HCT116 (cell line): ENCODE measurements around the gene RAB4B. TPM values are rescaled to one million over a fixed set of nuclear protein-coding genes. Genes with fewer than 3 reads are reported as not detected.

Source experiments
- ATAC-seq: fragments of 200-7000 bp; cut with Tn5 transposase; 2 replicates; pipeline ENCODE4 v1.9.1; 2020; ENCODE audit warnings: mild to moderate bottlenecking, moderate library complexity
- BruUV-seq: library from RNA; stranded (reverse); fragments of 400-500 nt; replicated peaks from 2 replicates; lab custom pipeline; 2021; lab: Mats Ljungman, UMichigan
- CTCF ChIA-PET: fragments of 300-600 bp; sonication (Branson Sonifier 250); formaldehyde crosslinking; loops from one replicate; lab custom pipeline; 2021; ENCODE audit warnings: antibody characterized with exemption; lab: Charles Lee
- POLR2A ChIA-PET: fragments of 300-600, 350-600 bp; sonication (Branson Sonifier 250); formaldehyde crosslinking; loops from one replicate; lab custom pipeline; 2021; ENCODE audit warnings: antibody characterized with exemption; lab: Charles Lee
- RAD21 ChIA-PET, 2 experiments: fragments of 300-600 bp; sonication (Branson Sonifier 250); formaldehyde crosslinking; loops; one replicate each; lab custom pipeline; 2023; ENCODE audit warnings: low total read pairs in 2 of 2; ENCODE audit not compliant: uncharacterized antibody in 2 of 2, unreplicated experiment in 2 of 2, low non-redundant PET in 1 of 2; lab: Charles Lee
- DNase-seq: peaks from one replicate; pipeline ENCODE4 v3.0.0-alpha.2; 2010; ENCODE audit warnings: low read depth, low spot score
- H2AFZ ChIP-seq: fragments of 200-600 bp; shearing (Covaris generic), sonication (generic); 2 replicates; pipeline ENCODE4 v1.6.1; 2017; ENCODE audit warnings: low read depth, mixed run types, mixed read lengths, antibody characterized with exemption, low read length; ENCODE audit not compliant: poor library complexity, severe bottlenecking
- H3K27ac ChIP-seq: 2 replicates; pipeline ENCODE4 v1.5.1; 2012; ENCODE audit warnings: low read depth, low read length
- H3K27me3 ChIP-seq: fragments of 200-600 bp; sonication (generic); 2 replicates; pipeline ENCODE4 v1.6.1; 2016; ENCODE audit warnings: mixed run types, low read length, mixed read lengths; ENCODE audit not compliant: insufficient read depth
- H3K36me3 ChIP-seq, 2 experiments: fragments of 200-500 bp in 1 of 2; fragments of 200-600 bp in 1 of 2; sonication (Bioruptor generic) in 1 of 2; sonication (generic) in 1 of 2; 2 replicates each; pipeline versions ENCODE4 v1.5.1 to v1.6.1; 2014 to 2016; ENCODE audit warnings: low read length in 2 of 2, inconsistent platforms in 1 of 2, mixed read lengths in 1 of 2, mixed run types in 1 of 2; ENCODE audit not compliant: insufficient read depth in 2 of 2, control insufficient read depth in 1 of 2
- H3K4me1 ChIP-seq, 2 experiments: fragments of 200-600 bp in 1 of 2; sonication (generic) in 1 of 2; 2 replicates each; pipeline versions ENCODE4 v1.5.1 to v1.6.1; 2012 to 2017; ENCODE audit warnings: low read length in 2 of 2, inconsistent platforms in 1 of 2, mild to moderate bottlenecking in 1 of 2, mixed read lengths in 1 of 2, mixed run types in 1 of 2, moderate library complexity in 1 of 2; ENCODE audit not compliant: insufficient read depth in 2 of 2, control insufficient read depth in 1 of 2
- H3K4me2 ChIP-seq: fragments of 200-600 bp; sonication (generic); 2 replicates; pipeline ENCODE4 v1.6.1; 2017; ENCODE audit warnings: mixed run types, low read length, mixed read lengths
- H3K4me3 ChIP-seq, 2 experiments: fragments of 200-600 bp in 1 of 2; sonication (generic) in 1 of 2; replicated peaks in 1 of 2; 2 replicates each; pipeline ENCODE4 v1.5.1; 2011 to 2016; ENCODE audit warnings: low read length in 2 of 2, control low read depth in 1 of 2, low read depth in 1 of 2, mild to moderate bottlenecking in 1 of 2, mixed read lengths in 1 of 2, mixed run types in 1 of 2
- H3K79me2 ChIP-seq: fragments of 200-600 bp; sonication (generic); 2 replicates; pipeline ENCODE4 v1.6.1; 2017; ENCODE audit warnings: mild to moderate bottlenecking, mixed run types, low read length, moderate library complexity, mixed read lengths; ENCODE audit not compliant: insufficient read depth
- H3K9ac ChIP-seq: fragments of 200-600 bp; sonication (generic); 2 replicates; pipeline ENCODE4 v1.6.1; 2016; ENCODE audit warnings: low read length, mixed read lengths
- H3K9me2 ChIP-seq: fragments of 200-600 bp; sonication (generic), shearing (Covaris generic); 2 replicates; pipeline ENCODE4 v1.6.1; 2017; ENCODE audit warnings: mixed run types, mild to moderate bottlenecking, moderate library complexity; ENCODE audit not compliant: insufficient read depth
- H3K9me3 ChIP-seq, 2 experiments: fragments of 200-500 bp in 1 of 2; fragments of 200-600 bp in 1 of 2; sonication (Bioruptor generic) in 1 of 2; sonication (generic) in 1 of 2; 2 replicates each; pipeline ENCODE4 v1.6.1; 2014 to 2017; ENCODE audit warnings: low read length in 2 of 2, mixed read lengths in 2 of 2, inconsistent platforms in 1 of 2, low read depth in 1 of 2, mild to moderate bottlenecking in 1 of 2, mixed run types in 1 of 2, moderate library complexity in 1 of 2; ENCODE audit not compliant: control insufficient read depth in 1 of 2, insufficient read depth in 1 of 2
- H4K20me1 ChIP-seq: fragments of 200-600 bp; sonication (generic), shearing (Covaris generic); 2 replicates; pipeline ENCODE4 v1.6.1; 2017; ENCODE audit warnings: mixed run types, mild to moderate bottlenecking, moderate library complexity; ENCODE audit not compliant: insufficient read depth
- ATF3 ChIP-seq: IDR thresholded peaks from 2 replicates; pipeline ENCODE4 v1.6.1; 2012
- CBX3 ChIP-seq: IDR thresholded peaks from 2 replicates; pipeline ENCODE4 v1.6.1; 2012; ENCODE audit warnings: low read depth
- CEBPB ChIP-seq: IDR thresholded peaks from 2 replicates; pipeline ENCODE4 v1.6.1; 2012; ENCODE audit warnings: low read depth
- CTCF ChIP-seq, 3 experiments: fragments of 200-600 bp in 1 of 3; sonication (generic) in 1 of 3; IDR thresholded peaks in 2 of 3; conservative IDR thresholded peaks in 1 of 3; 2 replicates each; pipeline ENCODE4 v1.5.1; 2012 to 2017; ENCODE audit warnings: low read depth in 2 of 3, low read length in 2 of 3, antibody characterized with exemption in 1 of 3, borderline replicate concordance in 1 of 3, control low read depth in 1 of 3, mild to moderate bottlenecking in 1 of 3, mixed read lengths in 1 of 3, mixed run types in 1 of 3, moderate library complexity in 1 of 3; ENCODE audit not compliant: insufficient read depth in 1 of 3
- ELF1 ChIP-seq: IDR thresholded peaks from 2 replicates; pipeline ENCODE4 v1.6.1; 2012; ENCODE audit warnings: low read depth, borderline replicate concordance
- EZH2 ChIP-seq: fragments of 200-600 bp; sonication (generic); IDR thresholded peaks from 2 replicates; pipeline ENCODE4 v1.6.1; 2017; ENCODE audit warnings: antibody characterized with exemption, mixed run types
- EZH2phosphoT487 ChIP-seq: fragments of 200-600 bp; IDR thresholded peaks from 2 replicates; pipeline ENCODE4 v1.6.1; 2018; ENCODE audit warnings: antibody characterized with exemption, borderline replicate concordance
- FOSL1 ChIP-seq: IDR thresholded peaks from 2 replicates; pipeline ENCODE4 v1.6.1; 2012; ENCODE audit warnings: low read depth
- MAX ChIP-seq: IDR thresholded peaks from 2 replicates; pipeline ENCODE4 v1.6.1; 2012
- POLR2AphosphoS5 ChIP-seq: IDR thresholded peaks from 2 replicates; pipeline ENCODE4 v1.6.1; 2011; ENCODE audit warnings: mild to moderate bottlenecking, low read depth, low read length, moderate library complexity
- REST ChIP-seq: IDR thresholded peaks from 2 replicates; pipeline ENCODE4 v1.6.1; 2012; ENCODE audit warnings: low read depth
- ZFX ChIP-seq: fragments of 450-650 bp; IDR thresholded peaks from 2 replicates; pipeline ENCODE4 v1.6.1; 2017
- intact Hi-C: fragments of 100-400 bp; cut with micrococcal nuclease; formaldehyde crosslinking; loops from 2 replicates; pipeline ENCODE4 v1.10.0; 2022
- total RNA-seq: library from RNA; stranded (reverse); gene quantifications from one replicate; pipeline ENCODE4 v1.2.1, GENCODE V29; 2021; ENCODE audit not compliant: unreplicated experiment

The RAB4B gene
- total RNA-seq, 1 experiment from 2014 or later, result 18.7 TPM

- Histone ChIP-seq H3K27ac (no peak overlapping the region), H3K4me1 (peaks cover 12 to 13% of the 10 kb centered on the region in 2 experiments), H2AFZ (no peak overlapping the region), H3K9me2 (no peaks in the 10 kb centered on the region), H3K79me2 (no peaks in the 10 kb centered on the region), H3K36me3 (no peaks in the 10 kb centered on the region), H3K4me2 (no peak overlapping the region), H3K9ac (no peak overlapping the region), H3K27me3 (no peaks in the 10 kb centered on the region), H3K4me3 (no peak overlapping the region), H3K9me3 (no peaks in the 10 kb centered on the region), H4K20me1 (no peaks in the 10 kb centered on the region)
- ATAC-seq (no peak), DNase-seq (no peak)
- TF ChIP-seq ATF3, result no peak
- TF ChIP-seq EZH2, result no peak
- TF ChIP-seq ELF1, result no peak
- TF ChIP-seq MAX, result no peak
- no peak for TF ChIP-seq FOSL1
- ChIA-PET POLR2A (interaction anchor here (0.8 kb wide), 1 partner anchor 10 kb away, joined by 4 read pairs; no protein-coding TSS in a partner anchor), CTCF (interaction anchor here (1.6 kb wide), 1 partner anchor 8 kb away, joined by 4 read pairs; no protein-coding TSS in a partner anchor), RAD21 (no interaction called here)
- no TSS peak for BruUV-seq
- intact Hi-C loops, result no loop called here
Measured at GRCh38 chr19:40827386-40828247, 49.6 kb downstream of the RAB4B start.

GRCh38 chr19:40829205-40829604 is 51.2 kb downstream of the RAB4B start:
- H3K9me2 ChIP-seq, result no peaks in the 10 kb centered on the region
- H3K27me3 ChIP-seq, result no peaks in the 10 kb centered on the region
- POLR2A ChIA-PET, result no interaction called here
- H3K4me3 ChIP-seq, result no peak overlapping the region
- intact Hi-C loops, result no loop called here
- no peaks in the 10 kb centered on the region for H3K79me2 ChIP-seq
- no peaks in the 10 kb centered on the region for H3K9me3 ChIP-seq
- no peak for DNase-seq
- H3K4me1 ChIP-seq, result peaks cover 12 to 13% of the 10 kb centered on the region in 2 experiments
- no peak overlapping the region for H3K9ac ChIP-seq
- H3K36me3 ChIP-seq, result no peaks in the 10 kb centered on the region
- H4K20me1 ChIP-seq, result no peaks in the 10 kb centered on the region
- H3K27ac ChIP-seq, result no peak overlapping the region
- CTCF ChIA-PET, result interaction anchor here (1.6 kb wide), 1 partner anchor 9 kb away, joined by 4 read pairs; no protein-coding TSS in a partner anchor
- RAD21 ChIA-PET, result no interaction called here
- no peak for ATAC-seq
- no TSS peak for BruUV-seq
- H2AFZ ChIP-seq, result no peak overlapping the region
- no peak overlapping the region for H3K4me2 ChIP-seq
- TF ChIP-seq FOSL1 (no peak), EZH2phosphoT487 (no peak), POLR2AphosphoS5 (no peak), ATF3 (no peak), CTCF (IDR thresholded peaks at IDR 0.05 in 2 of 3, conservative IDR thresholded peaks at IDR 0.05 in 1 of 3; ENCODE audit: borderline replicate concordance in 1 of 3, insufficient read depth in 1 of 3, low read depth in 2 of 3, low read length in 2 of 3) (no peak), ZFX (no peak), EZH2 (no peak), CEBPB (no peak), REST (no peak), CBX3 (no peak)
